ENCODE data around the gene KRT78. TPM values are rescaled to one million over a fixed set of nuclear protein-coding genes. Genes with fewer than 3 reads are reported as not detected.

Gene KRT78
- total and polyA plus RNA-seq, 2 of the 13 experiments (the other 11 are each of a cell fraction or from before 2014, with no cell fraction given) = not detected

DNA sequence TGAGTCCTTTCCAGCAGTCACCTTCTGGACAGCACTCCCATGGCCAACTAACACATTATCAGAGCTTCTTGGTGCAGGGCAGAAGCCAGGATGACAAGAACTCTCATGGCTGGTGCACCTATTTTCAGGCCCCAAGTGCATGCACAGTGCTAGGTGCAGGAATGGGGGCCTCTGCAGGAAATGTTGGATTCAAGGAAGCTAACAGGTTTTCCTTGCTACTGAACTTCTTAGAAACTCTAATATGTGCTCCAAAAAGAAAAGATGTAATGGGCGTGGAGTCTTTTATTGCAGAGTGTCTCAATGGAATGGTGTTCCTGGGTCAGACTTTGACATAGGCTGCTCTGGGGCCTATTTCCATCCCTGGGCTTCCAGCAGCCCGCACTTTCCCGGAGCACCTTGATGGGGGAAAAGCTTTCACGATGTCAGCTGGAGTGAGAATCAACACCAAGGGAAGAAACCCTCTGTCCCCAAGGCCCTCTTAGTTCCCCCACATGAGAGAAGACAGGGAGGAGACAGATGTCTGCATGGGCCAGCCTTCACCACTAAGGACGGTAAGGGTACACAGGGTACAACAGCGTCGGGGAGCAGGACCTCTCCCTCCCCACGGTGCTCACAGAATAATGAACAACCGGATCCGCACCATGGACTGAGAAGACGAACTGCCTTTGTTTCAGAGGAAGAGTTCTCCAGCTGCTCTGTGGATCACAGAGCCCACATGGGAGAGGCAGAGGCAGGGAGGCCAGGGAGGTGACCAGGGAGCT lies 59.7 kb downstream of the KRT78 start:
- ATAC-seq (no peak), DNase-seq (ENCODE audit: low spot score) (no peak), FAIRE-seq (no peak)
- H3K4me1 ChIP-seq (ENCODE audit: insufficient read depth, low read length) = no peaks in the 10 kb centered on the region
- ChIA-PET POLR2A (no interaction called here), CTCF (ENCODE audit: low intra/inter-chr PET ratio, low total read pairs) (no interaction called here)
- in situ Hi-C loops (cut with HindIII; ENCODE audit: extremely low pct_ligation_motif_present, low pct_unique_long_range_greater_than_20kb) = no loop called here
- H3K36me3 ChIP-seq (replicated peaks in 1 of 2; ENCODE audit: control insufficient read depth in 1 of 2, insufficient read depth in 2 of 2, low read length in 2 of 2) = no peaks in the 10 kb centered on the region
- H3K9ac ChIP-seq (ENCODE audit: insufficient read depth, low read depth, low read length) = no peak overlapping the region
- peaks cover 4 to 52% of the 10 kb centered on the region in 2 experiments; a peak in 3 of 5 replicates for H3K27me3 ChIP-seq (ENCODE audit: control insufficient read depth in 1 of 2, insufficient read depth in 2 of 2, low read length in 2 of 2)
- H3K4me3 ChIP-seq (replicated peaks in 1 of 3; ENCODE audit: insufficient read depth in 1 of 3, low read depth in 2 of 3, low read length in 3 of 3) = no peak overlapping the region
- H2AFZ ChIP-seq (ENCODE audit: low read length) = no peak overlapping the region
- H4K20me1 ChIP-seq (ENCODE audit: insufficient read depth, low read length) = no peaks in the 10 kb centered on the region
- H3K4me2 ChIP-seq (ENCODE audit: low read depth, low read length) = no peak overlapping the region
- intact Hi-C loops (cut with micrococcal nuclease; ENCODE audit: unreplicated experiment) = no loop called here
- TF ChIP-seq HOXA3 (CRISPR knock-in tag; IDR thresholded peaks at IDR 0.05) = no peak
- no peak for TF ChIP-seq ZNF138 (CRISPR knock-in tag; IDR thresholded peaks at IDR 0.05; ENCODE audit: low read depth)
- no peak for TF ChIP-seq CBFB (CRISPR knock-in tag; IDR thresholded peaks at IDR 0.05)
- WGBS (ENCODE audit: low lambda C conversion rate) = 47% methylated on average over 11 of the region's 11 CpGs
- H3K9me3 ChIP-seq (ENCODE audit: low read length) = no peaks in the 10 kb centered on the region
- H3K79me2 ChIP-seq (ENCODE audit: insufficient read depth, low read length) = no peaks in the 10 kb centered on the region
- BruUV-seq (replicated peaks) = no TSS peak
- H3K27ac ChIP-seq (ENCODE audit: extremely low read length, insufficient read depth, low read length) = no peak overlapping the region

DNA sequence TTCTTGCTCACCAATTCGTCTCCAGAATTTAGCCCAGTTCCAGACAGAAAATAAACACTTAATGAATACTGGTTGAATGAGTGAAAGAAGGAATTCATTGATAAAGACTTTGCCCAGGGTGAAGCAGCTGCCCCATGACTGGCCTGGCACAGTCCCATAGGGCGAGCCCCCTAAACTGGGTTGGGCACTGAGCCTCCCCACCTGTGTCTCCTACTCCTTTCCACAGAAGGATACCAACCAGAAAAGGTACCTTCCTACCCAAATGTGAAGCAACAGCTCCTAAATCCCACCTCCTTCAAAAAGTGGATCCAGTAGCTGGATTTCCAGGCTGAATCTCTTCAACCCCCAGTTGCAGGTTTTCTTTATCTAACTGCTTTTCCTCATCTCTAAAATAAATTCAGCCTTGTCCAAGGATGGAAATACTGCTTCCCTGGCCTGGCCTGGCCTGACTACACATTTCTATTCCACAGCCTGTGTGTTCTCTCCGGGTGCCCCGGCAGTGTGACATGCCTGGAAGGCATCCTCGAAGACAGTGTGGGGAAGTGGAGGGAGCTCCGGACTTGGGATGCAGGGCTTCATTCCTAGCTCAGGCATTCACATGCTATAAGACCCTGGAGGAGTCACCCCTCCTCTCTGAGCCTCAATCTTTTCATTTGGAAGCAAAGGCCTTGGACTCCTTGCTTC lies 60.5 kb downstream of the KRT78 start:
- BruUV-seq (replicated peaks) = no TSS peak
- 16% methylated on average over 6 of the region's 6 CpGs for WGBS (ENCODE audit: low lambda C conversion rate)
- in situ Hi-C loops (cut with HindIII; ENCODE audit: extremely low pct_ligation_motif_present, low pct_unique_long_range_greater_than_20kb) = no loop called here
- Histone ChIP-seq H3K9me3 (ENCODE audit: low read length) (no peaks in the 10 kb centered on the region), H3K4me3 (replicated peaks in 1 of 3; ENCODE audit: insufficient read depth in 1 of 3, low read depth in 2 of 3, low read length in 3 of 3) (no peak overlapping the region), H3K9ac (ENCODE audit: insufficient read depth, low read depth, low read length) (no peak overlapping the region), H3K79me2 (ENCODE audit: insufficient read depth, low read length) (no peaks in the 10 kb centered on the region), H3K36me3 (replicated peaks in 1 of 2; ENCODE audit: control insufficient read depth in 1 of 2, insufficient read depth in 2 of 2, low read length in 2 of 2) (no peaks in the 10 kb centered on the region), H3K4me2 (ENCODE audit: low read depth, low read length) (no peak overlapping the region), H4K20me1 (ENCODE audit: insufficient read depth, low read length) (no peaks in the 10 kb centered on the region), H3K27ac (ENCODE audit: extremely low read length, insufficient read depth, low read length) (no peak overlapping the region), H3K4me1 (ENCODE audit: insufficient read depth, low read length) (no peaks in the 10 kb centered on the region), H2AFZ (ENCODE audit: low read length) (no peak overlapping the region), H3K27me3 (ENCODE audit: control insufficient read depth in 1 of 2, insufficient read depth in 2 of 2, low read length in 2 of 2) (peaks cover 4 to 52% of the 10 kb centered on the region in 2 experiments; a peak in 3 of 5 replicates)
- CTCF ChIA-PET (ENCODE audit: low intra/inter-chr PET ratio, low total read pairs) = no interaction called here
- no peak for ATAC-seq
- intact Hi-C loops (cut with micrococcal nuclease; ENCODE audit: unreplicated experiment) = no loop called here
- POLR2A ChIA-PET = no interaction called here
- DNase-seq (ENCODE audit: low spot score) = no peak
- FAIRE-seq = no peak
- TF ChIP-seq STAT5B (CRISPR knock-in tag; IDR thresholded peaks at IDR 0.05) = no peak
- no peak for TF ChIP-seq JUN (CRISPR knock-in tag; IDR thresholded peaks at IDR 0.05)
- no peak for TF ChIP-seq PLRG1 (conservative IDR thresholded peaks at IDR 0.05)
- no peak for TF ChIP-seq ZNF292 (CRISPR knock-in tag; IDR thresholded peaks at IDR 0.05; ENCODE audit: borderline replicate concordance, low read depth)
- TF ChIP-seq, protein P1, sequence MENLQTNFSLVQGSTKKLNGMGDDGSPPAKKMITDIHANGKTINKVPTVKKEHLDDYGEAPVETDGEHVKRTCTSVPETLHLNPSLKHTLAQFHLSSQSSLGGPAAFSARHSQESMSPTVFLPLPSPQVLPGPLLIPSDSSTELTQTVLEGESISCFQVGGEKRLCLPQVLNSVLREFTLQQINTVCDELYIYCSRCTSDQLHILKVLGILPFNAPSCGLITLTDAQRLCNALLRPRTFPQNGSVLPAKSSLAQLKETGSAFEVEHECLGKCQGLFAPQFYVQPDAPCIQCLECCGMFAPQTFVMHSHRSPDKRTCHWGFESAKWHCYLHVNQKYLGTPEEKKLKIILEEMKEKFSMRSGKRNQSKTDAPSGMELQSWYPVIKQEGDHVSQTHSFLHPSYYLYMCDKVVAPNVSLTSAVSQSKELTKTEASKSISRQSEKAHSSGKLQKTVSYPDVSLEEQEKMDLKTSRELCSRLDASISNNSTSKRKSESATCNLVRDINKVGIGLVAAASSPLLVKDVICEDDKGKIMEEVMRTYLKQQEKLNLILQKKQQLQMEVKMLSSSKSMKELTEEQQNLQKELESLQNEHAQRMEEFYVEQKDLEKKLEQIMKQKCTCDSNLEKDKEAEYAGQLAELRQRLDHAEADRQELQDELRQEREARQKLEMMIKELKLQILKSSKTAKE (CRISPR knock-in tag; IDR thresholded peaks at IDR 0.05; ENCODE audit: borderline replicate concordance) = no peak
- TF ChIP-seq NR2F6 (IDR thresholded peaks at IDR 0.05) = no peak
- TF ChIP-seq NR2F6 (CRISPR knock-in tag; IDR thresholded peaks at IDR 0.05) = no peak
- TF ChIP-seq SP140L (CRISPR knock-in tag; IDR thresholded peaks at IDR 0.05; ENCODE audit: borderline replicate concordance) = no peak
- no peak for TF ChIP-seq ZFP82 (CRISPR knock-in tag; IDR thresholded peaks at IDR 0.05; ENCODE audit: borderline replicate concordance)
- TF ChIP-seq HMG20A (CRISPR knock-in tag; IDR thresholded peaks at IDR 0.05; ENCODE audit: borderline replicate concordance) = no peak
- TF ChIP-seq PCBP1 (IDR thresholded peaks at IDR 0.05; ENCODE audit: borderline replicate concordance, low read depth, low read length) = no peak
- no peak for TF ChIP-seq ZNF75D (CRISPR knock-in tag; IDR thresholded peaks at IDR 0.05; ENCODE audit: borderline replicate concordance)
- no peak for TF ChIP-seq EEA1 (CRISPR knock-in tag; IDR thresholded peaks at IDR 0.05; ENCODE audit: borderline replicate concordance)
